Nephron (organoid): ENCODE results near the gene SYNPO2L.

Experiments used
- H3K27ac Mint-ChIP-seq, 3 experiments: 2 replicates each; pipeline ENCODE4 v1.8.0; 2020; ENCODE audit warnings: mixed read lengths in 3 of 3, mild to moderate bottlenecking in 2 of 3, moderate library complexity in 1 of 3
- H3K27me3 Mint-ChIP-seq: 2 replicates; pipeline ENCODE4 v1.8.0; 2021; ENCODE audit warnings: low read depth, mild to moderate bottlenecking, moderate library complexity, mixed read lengths
- H3K36me3 Mint-ChIP-seq: 2 replicates; pipeline ENCODE4 v1.8.0; 2020; ENCODE audit warnings: low read depth, mixed read lengths
- H3K4me1 Mint-ChIP-seq: 2 replicates; pipeline ENCODE4 v1.8.0; 2020; ENCODE audit warnings: mixed read lengths
- H3K4me3 Mint-ChIP-seq, 3 experiments: 2 replicates each; pipeline ENCODE4 v1.8.0; 2020; ENCODE audit warnings: mild to moderate bottlenecking in 3 of 3, mixed read lengths in 3 of 3, moderate library complexity in 2 of 3
- H3K9me3 Mint-ChIP-seq: 2 replicates; pipeline ENCODE4 v1.8.0; 2020; ENCODE audit warnings: mixed read lengths
- CTCF ChIP-seq, 3 experiments: fragments of 200-600 bp; sonication (generic); IDR thresholded peaks; one replicate each; pipeline ENCODE4 v1.5.0; 2021; ENCODE audit warnings: antibody characterized with exemption in 3 of 3; ENCODE audit not compliant: unreplicated experiment in 3 of 3

SYNPO2L gene

GRCh38 chr10:73609116-73609515 is 46.7 kb downstream of the SYNPO2L start:
- Mint-ChIP-seq H3K27me3 (no peaks in the 10 kb centered on the region), H3K9me3 (no peaks in the 10 kb centered on the region), H3K27ac (no peak overlapping the region), H3K4me3 (no peak overlapping the region), H3K4me1 (no peaks in the 10 kb centered on the region), H3K36me3 (peaks cover 9% of the 10 kb centered on the region)
- no peak for TF ChIP-seq CTCF (IDR thresholded peaks at IDR 0.05; ENCODE audit: unreplicated experiment in 3 of 3)

GRCh38 chr10:73601486-73601921 is 54.3 kb downstream of the SYNPO2L start:
- no peak overlapping the region for H3K4me3 Mint-ChIP-seq
- H3K27me3 Mint-ChIP-seq: no peaks in the 10 kb centered on the region
- no peaks in the 10 kb centered on the region for H3K9me3 Mint-ChIP-seq
- peaks cover 9% of the 10 kb centered on the region for H3K36me3 Mint-ChIP-seq
- H3K27ac Mint-ChIP-seq: peak overlapping the region; percentile 94 to 96 (median 96)
- no peak for TF ChIP-seq CTCF (IDR thresholded peaks at IDR 0.05; ENCODE audit: unreplicated experiment in 3 of 3)
- peaks cover 9% of the 10 kb centered on the region for H3K4me1 Mint-ChIP-seq

- Mint-ChIP-seq H3K36me3 (no peaks in the 10 kb centered on the region), H3K27ac (peak overlapping the region in 2 of 3 experiments; percentile 37 to 66), H3K4me3 (no peak overlapping the region), H3K27me3 (no peaks in the 10 kb centered on the region), H3K9me3 (no peaks in the 10 kb centered on the region), H3K4me1 (peaks cover 15% of the 10 kb centered on the region)
- no peak for TF ChIP-seq CTCF (IDR thresholded peaks at IDR 0.05; ENCODE audit: unreplicated experiment in 3 of 3)
Observed at GRCh38 chr10:73597346-73597745, 58.5 kb downstream of the SYNPO2L start.
